ENCODE results near the gene EYS. TPM values are rescaled to one million over a fixed set of nuclear protein-coding genes. Genes with fewer than 3 reads are reported as not detected.

EYS gene
- total RNA-seq, 2 experiments from 2014 or later: not detected

GRCh38 chr6:64733433-64733832 lies 973.6 kb downstream of the EYS start:
- ATAC-seq (no peak), DNase-seq (no peak)
- Mint-ChIP-seq H3K27me3 (no peaks in the 10 kb centered on the region), H3K36me3 (no peaks in the 10 kb centered on the region), H3K4me1 (no peaks in the 10 kb centered on the region), H3K4me3 (no peak overlapping the region), H3K27ac (no peak overlapping the region), H3K9me3 (ENCODE audit: low read depth) (peaks cover 15% of the 10 kb centered on the region)
- CTCF ChIA-PET: no interaction called here

- CTCF ChIA-PET: no interaction called here
Observed at GRCh38 chr6:64732888-64733287, 974.1 kb downstream of the EYS start.

DNA sequence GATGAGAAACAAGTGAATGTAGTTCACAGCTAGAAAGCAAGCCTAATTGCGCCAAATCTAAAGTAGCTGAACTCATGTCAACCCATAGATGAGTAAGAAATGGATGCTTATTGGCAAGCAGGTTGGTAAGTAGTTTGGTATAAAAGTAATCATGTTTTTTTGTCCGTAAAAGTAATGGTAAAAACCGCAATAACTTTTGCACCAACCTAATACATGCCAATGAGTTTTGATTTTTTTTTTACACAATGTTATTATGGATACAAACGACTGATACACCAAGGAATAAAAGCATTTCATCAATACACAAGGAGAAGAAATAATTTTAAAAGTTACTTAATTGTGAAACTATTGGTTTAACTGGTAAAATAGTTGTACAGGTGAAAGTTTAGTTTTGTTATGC lies 977.5 kb downstream of the EYS start:
- DNase-seq (no peak), ATAC-seq (no peak)
- Mint-ChIP-seq H3K4me3 (no peak overlapping the region), H3K9me3 (ENCODE audit: low read depth) (peaks cover 13% of the 10 kb centered on the region), H3K27ac (no peak overlapping the region), H3K4me1 (no peaks in the 10 kb centered on the region), H3K27me3 (no peaks in the 10 kb centered on the region), H3K36me3 (no peaks in the 10 kb centered on the region)
- CTCF ChIA-PET: no interaction called here

More at GRCh38 chr6:64732888-64733287, 974.1 kb downstream of the EYS start:
- Mint-ChIP-seq H3K27ac (no peak overlapping the region), H3K4me3 (no peak overlapping the region), H3K27me3 (no peaks in the 10 kb centered on the region), H3K36me3 (no peaks in the 10 kb centered on the region), H3K9me3 (ENCODE audit: low read depth) (peaks cover 15% of the 10 kb centered on the region), H3K4me1 (no peaks in the 10 kb centered on the region)
- ATAC-seq (no peak), DNase-seq (no peak)

- DNase-seq (no peak), ATAC-seq (no peak)
- Mint-ChIP-seq H3K4me3 (no peak overlapping the region), H3K4me1 (no peaks in the 10 kb centered on the region), H3K27ac (no peak overlapping the region), H3K36me3 (no peaks in the 10 kb centered on the region), H3K27me3 (no peaks in the 10 kb centered on the region), H3K9me3 (ENCODE audit: low read depth) (peaks cover 15% of the 10 kb centered on the region)
- CTCF ChIA-PET: no interaction called here
Observed at GRCh38 chr6:64727075-64727474, 980.0 kb downstream of the EYS start.

DNA sequence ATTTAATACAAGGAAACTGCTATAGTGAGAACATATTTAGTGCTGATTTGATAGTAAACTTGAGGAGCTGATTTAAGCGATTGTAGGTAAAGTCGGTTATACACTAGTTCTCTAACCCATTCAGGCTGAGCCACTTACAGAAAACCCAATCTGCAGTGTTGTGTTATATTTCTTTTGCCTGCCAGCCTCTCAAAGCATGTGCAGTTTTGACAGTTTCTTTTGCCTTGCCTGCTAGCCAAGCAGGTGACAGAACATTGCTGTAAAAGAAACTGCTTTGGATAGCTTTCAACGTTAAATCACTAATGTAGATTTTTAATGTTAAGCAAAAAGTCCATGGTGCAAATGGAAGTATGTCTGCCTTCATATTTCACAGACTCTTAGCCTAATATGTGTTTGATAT lies 982.9 kb downstream of the EYS start:
- H3K36me3 Mint-ChIP-seq: no peaks in the 10 kb centered on the region
- H3K27me3 Mint-ChIP-seq: no peaks in the 10 kb centered on the region
- no peak overlapping the region for H3K27ac Mint-ChIP-seq
- H3K9me3 Mint-ChIP-seq (ENCODE audit: low read depth): peaks cover 12% of the 10 kb centered on the region
- DNase-seq (no peak), ATAC-seq (no peak)
- no peaks in the 10 kb centered on the region for H3K4me1 Mint-ChIP-seq
- no peak overlapping the region for H3K4me3 Mint-ChIP-seq
- CTCF ChIA-PET: no interaction called here

- DNase-seq (no peak), ATAC-seq (no peak)
- CTCF ChIA-PET: no interaction called here
- Mint-ChIP-seq H3K27ac (no peak overlapping the region), H3K4me3 (no peak overlapping the region), H3K4me1 (no peaks in the 10 kb centered on the region), H3K9me3 (ENCODE audit: low read depth) (peaks cover 9% of the 10 kb centered on the region), H3K27me3 (no peaks in the 10 kb centered on the region), H3K36me3 (no peaks in the 10 kb centered on the region)
Observed at GRCh38 chr6:64723327-64724058, 983.5 kb downstream of the EYS start.

DNA sequence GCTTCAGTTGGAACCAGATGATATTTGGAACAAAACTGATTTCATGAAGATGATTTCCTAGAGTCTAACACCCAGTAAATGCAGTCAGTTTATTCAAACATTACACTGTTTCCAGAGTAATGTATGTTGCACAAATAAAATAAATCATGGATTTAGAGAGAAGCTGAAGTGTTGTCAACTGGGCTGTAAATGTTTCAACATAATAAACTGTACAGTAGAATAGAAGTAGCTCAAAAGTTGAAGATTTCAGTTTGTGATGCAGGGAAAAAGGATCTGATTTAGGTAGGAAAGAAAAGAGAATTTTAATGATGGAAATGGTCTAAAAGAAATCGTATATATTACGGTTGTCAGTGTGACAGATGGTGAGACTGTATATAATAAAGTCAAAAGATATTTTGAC lies 985.2 kb downstream of the EYS start:
- Mint-ChIP-seq H3K27me3 (no peaks in the 10 kb centered on the region), H3K4me1 (no peaks in the 10 kb centered on the region), H3K36me3 (no peaks in the 10 kb centered on the region), H3K9me3 (ENCODE audit: low read depth) (peaks cover 9% of the 10 kb centered on the region), H3K4me3 (no peak overlapping the region), H3K27ac (no peak overlapping the region)
- CTCF ChIA-PET: no interaction called here
- DNase-seq: no peak
- no peak for ATAC-seq

DNA sequence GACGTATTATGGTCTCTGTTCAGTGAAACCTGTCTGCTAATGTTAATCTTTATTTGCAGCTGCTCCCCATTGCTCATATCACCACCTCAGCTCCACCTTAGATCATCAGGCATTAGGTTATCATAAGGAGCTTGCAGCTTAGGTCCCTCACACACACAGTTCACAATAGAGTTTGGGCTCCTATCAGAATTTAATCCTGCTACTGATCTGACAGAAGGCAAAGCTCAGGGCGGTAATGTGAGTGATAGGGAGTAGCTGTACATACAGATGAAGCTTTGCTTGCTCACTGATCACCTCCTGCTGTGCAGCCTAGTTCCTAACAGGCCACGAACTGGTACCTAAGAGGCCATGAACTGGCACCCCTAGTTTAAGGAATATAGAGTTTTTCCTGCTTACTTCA lies 989.7 kb downstream of the EYS start:
- Mint-ChIP-seq H3K4me3 (no peak overlapping the region), H3K9me3 (ENCODE audit: low read depth) (peaks cover 13% of the 10 kb centered on the region), H3K27me3 (no peaks in the 10 kb centered on the region), H3K36me3 (no peaks in the 10 kb centered on the region), H3K27ac (no peak overlapping the region), H3K4me1 (no peaks in the 10 kb centered on the region)
- DNase-seq (no peak), ATAC-seq (no peak)
- CTCF ChIA-PET: no interaction called here

DNA sequence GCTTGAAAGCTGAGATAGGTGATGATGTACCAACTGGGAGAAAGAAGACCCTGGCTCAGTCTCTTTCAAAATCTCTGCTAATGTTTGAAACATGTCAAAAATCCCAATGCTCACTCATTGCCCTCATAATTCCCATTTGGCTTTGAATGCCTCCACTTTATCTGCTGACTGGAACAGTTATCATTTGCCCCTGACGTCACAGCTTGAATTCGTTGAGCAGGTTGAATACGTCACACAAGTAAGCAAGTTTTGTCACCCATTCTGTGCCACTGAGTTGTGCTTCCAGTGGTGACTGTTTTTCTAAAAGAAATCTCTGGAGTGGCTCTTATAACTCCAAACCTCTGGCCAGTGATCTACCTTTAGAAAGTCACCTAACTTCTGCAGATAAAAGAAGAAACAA lies 991.4 kb downstream of the EYS start:
- Mint-ChIP-seq H3K4me3 (no peak overlapping the region), H3K9me3 (ENCODE audit: low read depth) (peaks cover 16% of the 10 kb centered on the region), H3K27me3 (no peaks in the 10 kb centered on the region), H3K27ac (no peak overlapping the region), H3K4me1 (no peaks in the 10 kb centered on the region), H3K36me3 (no peaks in the 10 kb centered on the region)
- no peak for ATAC-seq
- DNase-seq: no peak
- CTCF ChIA-PET: no interaction called here

DNA sequence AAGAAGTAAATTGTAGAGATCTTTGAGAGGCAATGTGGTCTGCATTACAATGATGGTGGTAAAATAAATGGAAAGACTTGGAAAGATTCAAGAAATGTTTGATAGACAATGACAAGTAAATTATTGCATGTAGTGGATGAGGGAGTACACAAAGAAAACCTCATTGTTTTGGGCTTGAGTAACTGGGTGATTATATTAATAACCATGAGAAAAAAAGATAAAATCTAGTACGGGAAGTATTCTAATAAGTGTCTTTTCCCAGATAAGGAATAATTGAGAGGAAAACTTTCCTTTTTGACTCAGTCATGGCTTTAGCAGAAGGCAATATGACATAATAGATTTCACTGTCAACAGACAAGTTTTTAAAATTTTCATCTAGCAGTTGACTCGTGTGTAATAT lies 993.0 kb downstream of the EYS start:
- Mint-ChIP-seq H3K27me3 (no peaks in the 10 kb centered on the region), H3K9me3 (ENCODE audit: low read depth) (peaks cover 11% of the 10 kb centered on the region), H3K27ac (no peak overlapping the region), H3K36me3 (no peaks in the 10 kb centered on the region), H3K4me1 (no peaks in the 10 kb centered on the region), H3K4me3 (no peak overlapping the region)
- CTCF ChIA-PET: no interaction called here
- ATAC-seq (no peak), DNase-seq (no peak)

DNA sequence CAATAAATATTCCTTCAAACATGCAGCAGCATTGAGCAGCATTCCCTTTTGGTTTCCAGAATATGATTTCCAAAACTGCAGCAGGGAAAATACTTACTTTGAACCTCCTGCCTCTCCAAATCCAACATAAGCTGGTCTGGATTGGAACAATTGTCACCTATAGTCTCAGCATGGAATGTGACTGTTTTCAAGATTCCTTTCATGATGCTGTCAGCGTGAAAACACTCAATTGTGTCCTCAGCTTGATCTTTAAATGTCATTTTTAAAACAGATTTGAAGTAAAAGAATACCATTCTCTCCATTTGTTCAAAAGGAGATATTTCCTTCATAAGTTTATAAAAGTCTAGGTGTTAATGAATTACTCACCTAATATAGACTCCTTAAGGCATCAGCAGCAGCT lies 993.9 kb downstream of the EYS start:
- no peaks in the 10 kb centered on the region for H3K36me3 Mint-ChIP-seq
- no peaks in the 10 kb centered on the region for H3K27me3 Mint-ChIP-seq
- CTCF ChIA-PET: no interaction called here
- DNase-seq (no peak), ATAC-seq (no peak)
- no peak overlapping the region for H3K27ac Mint-ChIP-seq
- H3K4me1 Mint-ChIP-seq: no peaks in the 10 kb centered on the region
- peaks cover 11% of the 10 kb centered on the region for H3K9me3 Mint-ChIP-seq (ENCODE audit: low read depth)
- H3K4me3 Mint-ChIP-seq: no peak overlapping the region

- Mint-ChIP-seq H3K27ac (no peak overlapping the region), H3K4me3 (no peak overlapping the region), H3K27me3 (no peaks in the 10 kb centered on the region), H3K4me1 (no peaks in the 10 kb centered on the region), H3K36me3 (no peaks in the 10 kb centered on the region), H3K9me3 (ENCODE audit: low read depth) (peaks cover 11% of the 10 kb centered on the region)
- ATAC-seq (no peak), DNase-seq (no peak)
- CTCF ChIA-PET: no interaction called here
Observed at GRCh38 chr6:64712606-64713005, 994.4 kb downstream of the EYS start.

DNA sequence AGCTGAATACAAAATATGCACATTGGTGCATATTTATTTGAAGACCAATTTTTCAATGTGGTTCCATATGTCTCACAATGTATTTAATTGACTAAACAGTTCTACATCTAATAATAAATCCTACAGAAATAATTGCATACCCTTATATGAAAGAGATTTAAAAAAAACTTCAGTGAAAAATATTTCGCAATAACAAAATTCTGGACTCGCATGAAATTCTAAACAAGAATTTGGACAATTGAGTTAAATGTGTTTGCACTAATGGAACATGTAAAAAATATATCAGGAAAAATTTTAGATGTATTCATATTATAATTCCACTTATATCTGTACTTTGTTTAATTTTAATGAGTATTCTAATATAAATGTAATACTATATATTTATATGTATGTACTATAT lies 1003.1 kb downstream of the EYS start:
- no peaks in the 10 kb centered on the region for H3K27me3 Mint-ChIP-seq
- no peak overlapping the region for H3K27ac Mint-ChIP-seq
- H3K36me3 Mint-ChIP-seq: no peaks in the 10 kb centered on the region
- H3K9me3 Mint-ChIP-seq (ENCODE audit: low read depth): peaks cover 1% of the 10 kb centered on the region
- DNase-seq (no peak), ATAC-seq (no peak)
- H3K4me1 Mint-ChIP-seq: no peaks in the 10 kb centered on the region
- H3K4me3 Mint-ChIP-seq: no peak overlapping the region
- CTCF ChIA-PET: no interaction called here

DNA sequence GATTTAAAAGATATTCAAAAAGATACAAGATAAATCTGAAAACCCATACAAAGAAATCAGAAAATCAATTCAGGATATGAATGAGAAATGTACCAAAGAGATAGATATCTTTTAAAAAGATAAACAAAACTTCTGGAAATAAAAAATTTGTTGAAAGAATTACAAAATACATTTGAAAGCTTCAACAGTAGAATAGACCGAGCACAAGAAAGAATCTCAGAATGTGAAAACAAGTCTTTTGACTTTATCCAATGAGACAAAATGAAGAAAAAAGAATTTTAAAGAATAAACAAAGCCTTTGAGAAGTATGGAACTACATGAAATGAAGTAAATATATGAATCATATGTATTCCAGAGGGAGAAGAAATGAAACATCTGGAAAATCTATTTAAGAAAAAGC lies 1011.0 kb downstream of the EYS start:
- no peaks in the 10 kb centered on the region for H3K27me3 Mint-ChIP-seq
- ATAC-seq (no peak), DNase-seq (no peak)
- no peaks in the 10 kb centered on the region for H3K36me3 Mint-ChIP-seq
- no peak overlapping the region for H3K27ac Mint-ChIP-seq
- H3K9me3 Mint-ChIP-seq (ENCODE audit: low read depth): peaks cover 13% of the 10 kb centered on the region
- CTCF ChIA-PET: no interaction called here
- H3K4me1 Mint-ChIP-seq: no peaks in the 10 kb centered on the region
- no peak overlapping the region for H3K4me3 Mint-ChIP-seq

GRCh38 chr6:64694356-64694755 lies 1012.7 kb downstream of the EYS start:
- Mint-ChIP-seq H3K4me1 (no peaks in the 10 kb centered on the region), H3K9me3 (ENCODE audit: low read depth) (peaks cover 13% of the 10 kb centered on the region), H3K36me3 (no peaks in the 10 kb centered on the region), H3K4me3 (no peak overlapping the region), H3K27me3 (no peaks in the 10 kb centered on the region), H3K27ac (no peak overlapping the region)
- CTCF ChIA-PET: no interaction called here
- ATAC-seq (no peak), DNase-seq (no peak)
